Right atrium auricular region (tissue), 2 donors: ENCODE results near the gene HOMER2. TPM values are rescaled to one million over a fixed set of nuclear protein-coding genes. Genes with fewer than 3 reads are reported as not detected.

Experiments used
- DNase-seq: peaks from one replicate; pipeline ENCODE4 v3.0.0-alpha.2; 2019; ENCODE audit warnings: low spot score
- H3K27ac ChIP-seq, 2 donors: fragments of 200-600 bp; sonication (generic); 1 replicate in 1 of 2; 2 replicates in 1 of 2; pipeline ENCODE4 v1.5.1; 2016 to 2019
- H3K27me3 ChIP-seq, 2 donors: fragments of 200-600 bp; sonication (generic); one replicate each; pipeline versions ENCODE4 v1.5.1 to v1.6.0; 2017 to 2019
- H3K36me3 ChIP-seq: fragments of 200-600 bp; sonication (generic); one replicate; pipeline ENCODE4 v1.5.1; 2016
- H3K4me1 ChIP-seq, 2 donors: fragments of 200-600 bp; sonication (generic); one replicate each; pipeline versions ENCODE4 v1.5.1 to v1.6.0; 2017 to 2019
- H3K4me3 ChIP-seq, 2 donors: fragments of 200-600 bp; sonication (generic); 1 replicate in 1 of 2; 2 replicates in 1 of 2; pipeline ENCODE4 v1.5.1; 2017 to 2019; ENCODE audit warnings: mild to moderate bottlenecking in 1 of 2, moderate library complexity in 1 of 2
- H3K9me3 ChIP-seq, 2 donors: fragments of 200-600 bp; sonication (generic); one replicate each; pipeline ENCODE4 v1.5.1; 2019
- CTCF ChIP-seq, 2 donors: fragments of 200-600 bp; sonication (generic); IDR thresholded peaks; one replicate each; pipeline ENCODE4 v1.5.1; 2019; ENCODE audit warnings: antibody characterized with exemption in 2 of 2
- total RNA-seq, 2 donors: library from RNA; depleted of rRNA; stranded (reverse); fragments of >200 nt; gene quantifications; one replicate each; pipeline ENCODE4 v1.1.0, GENCODE V29; 2016

HOMER2 gene
- total RNA-seq, 2 donors from 2014 or later, result 18.3 to 24.8 TPM

- DNase-seq, result no peak
- Histone ChIP-seq H3K27ac (peak overlapping the region; percentile 97 to 98), H3K9me3 (no peaks in the 10 kb centered on the region), H3K4me1 (peaks cover 0 to 34% of the 10 kb centered on the region in 2 donors), H3K36me3 (no peaks in the 10 kb centered on the region), H3K4me3 (peak overlapping the region; percentile 44 to 51), H3K27me3 (no peaks in the 10 kb centered on the region)
- no peak for TF ChIP-seq CTCF (IDR thresholded peaks at IDR 0.05)
These were observed 148.0 kb downstream of the HOMER2 start for GRCh38 chr15:82804575-82804949.

- peaks cover 0 to 37% of the 10 kb centered on the region in 2 donors for H3K4me1 ChIP-seq
- no peak for TF ChIP-seq CTCF (IDR thresholded peaks at IDR 0.05)
- no peaks in the 10 kb centered on the region for H3K27me3 ChIP-seq
- H3K4me3 ChIP-seq, result peak overlapping the region; percentile 44 to 51
- DNase-seq, result no peak
- H3K27ac ChIP-seq, result peak overlapping the region; percentile 97 to 98
- H3K9me3 ChIP-seq, result no peaks in the 10 kb centered on the region
- no peaks in the 10 kb centered on the region for H3K36me3 ChIP-seq
These were observed 148.5 kb downstream of the HOMER2 start for GRCh38 chr15:82803793-82804574.

- Histone ChIP-seq H3K9me3 (no peaks in the 10 kb centered on the region), H3K4me3 (no peak overlapping the region), H3K4me1 (peaks cover 0 to 29% of the 10 kb centered on the region in 2 donors), H3K36me3 (no peaks in the 10 kb centered on the region), H3K27ac (peak overlapping the region; percentile 65 to 97), H3K27me3 (no peaks in the 10 kb centered on the region)
- no peak for DNase-seq
- no peak for TF ChIP-seq CTCF (IDR thresholded peaks at IDR 0.05)
These were observed 150.0 kb downstream of the HOMER2 start for GRCh38 chr15:82802497-82802896.

GRCh38 chr15:82799183-82799841 lies 153.2 kb downstream of the HOMER2 start:
- no peaks in the 10 kb centered on the region for H3K27me3 ChIP-seq
- DNase-seq, result no peak
- peaks cover 5% of the 10 kb centered on the region for H3K36me3 ChIP-seq
- H3K4me1 ChIP-seq, result peaks cover 0 to 29% of the 10 kb centered on the region in 2 donors
- no peak overlapping the region for H3K4me3 ChIP-seq
- TF ChIP-seq CTCF (IDR thresholded peaks at IDR 0.05), result no peak
- H3K27ac ChIP-seq, result peak overlapping the region; percentile 38 to 62
- no peaks in the 10 kb centered on the region for H3K9me3 ChIP-seq

Other genes starting within 250 kb of the HOMER2 start
- gene AP3B2, start 242.8 kb downstream of the HOMER2 start, total RNA-seq, result under 1 TPM in 1 of 2 donors, not detected in 1; 0.51 TPM
- gene FSD2, start 146.7 kb downstream of the HOMER2 start, total RNA-seq, result 10 to 100 TPM in 1 of 2 donors, 1 to 10 TPM in 1; 9.0 to 58.8 TPM
- 1 to 10 TPM; 5.2 to 6.7 TPM for gene WHAMM, start 143.1 kb downstream of the HOMER2 start, total RNA-seq
- 10 to 100 TPM; 13.0 to 13.9 TPM for gene RAMAC, start 33.5 kb upstream of the HOMER2 start, total RNA-seq
- 1 to 10 TPM; 5.9 to 9.4 TPM for gene C15orf40, start 58.9 kb upstream of the HOMER2 start, total RNA-seq
- 100 to 1,000 TPM; 116 to 206 TPM for gene BTBD1, start 114.5 kb upstream of the HOMER2 start, total RNA-seq
- gene TM6SF1, start 154.9 kb upstream of the HOMER2 start, total RNA-seq, result 10 to 100 TPM in 1 of 2 donors, 1 to 10 TPM in 1; 7.3 to 30.2 TPM